HUES48 (cell line): ENCODE measurements around the gene LAMA2.

Experiments used
- H3K27ac ChIP-seq: one replicate; pipeline ENCODE4 v1.7.0; 2013; ENCODE audit warnings: low read depth, low read length, inconsistent platforms
- H3K27me3 ChIP-seq: 2 replicates; pipeline ENCODE4 v1.6.1; 2013; ENCODE audit warnings: mild to moderate bottlenecking, low read length; ENCODE audit not compliant: control insufficient read depth, insufficient read depth
- H3K36me3 ChIP-seq: 2 replicates; pipeline ENCODE4 v1.6.1; 2013; ENCODE audit warnings: low read length; ENCODE audit not compliant: control insufficient read depth, insufficient read depth
- H3K4me1 ChIP-seq: 2 replicates; pipeline ENCODE4 v1.6.1; 2013; ENCODE audit warnings: mild to moderate bottlenecking, low read length; ENCODE audit not compliant: control insufficient read depth, insufficient read depth
- H3K4me3 ChIP-seq: 2 replicates; pipeline ENCODE4 v1.5.1; 2013; ENCODE audit warnings: mild to moderate bottlenecking, low read depth, low read length
- H3K9ac ChIP-seq: 2 replicates; pipeline ENCODE4 v1.6.1; 2013; ENCODE audit warnings: mild to moderate bottlenecking, low read depth, low read length, moderate library complexity
- H3K9me3 ChIP-seq: 2 replicates; pipeline ENCODE4 v1.6.1; 2013; ENCODE audit warnings: low read length; ENCODE audit not compliant: control insufficient read depth, insufficient read depth

The LAMA2 gene

GRCh38 chr6:129240492-129240853 is 357.5 kb downstream of the LAMA2 start:
- Histone ChIP-seq H3K27ac (no peak overlapping the region), H3K4me1 (no peaks in the 10 kb centered on the region), H3K27me3 (no peaks in the 10 kb centered on the region), H3K4me3 (no peak overlapping the region), H3K9me3 (no peaks in the 10 kb centered on the region), H3K9ac (no peak overlapping the region), H3K36me3 (no peaks in the 10 kb centered on the region)

GRCh38 chr6:129242546-129242945 is 359.6 kb downstream of the LAMA2 start:
- no peak overlapping the region for H3K9ac ChIP-seq
- no peak overlapping the region for H3K4me3 ChIP-seq
- H3K27ac ChIP-seq = no peak overlapping the region
- no peaks in the 10 kb centered on the region for H3K9me3 ChIP-seq
- H3K27me3 ChIP-seq = no peaks in the 10 kb centered on the region
- H3K36me3 ChIP-seq = no peaks in the 10 kb centered on the region
- no peaks in the 10 kb centered on the region for H3K4me1 ChIP-seq

- H3K27ac ChIP-seq = no peak overlapping the region
- H3K36me3 ChIP-seq = no peaks in the 10 kb centered on the region
- H3K27me3 ChIP-seq = no peaks in the 10 kb centered on the region
- no peak overlapping the region for H3K9ac ChIP-seq
- no peak overlapping the region for H3K4me3 ChIP-seq
- H3K4me1 ChIP-seq = no peaks in the 10 kb centered on the region
- H3K9me3 ChIP-seq = no peaks in the 10 kb centered on the region
Observed at GRCh38 chr6:129243377-129243776, 360.4 kb downstream of the LAMA2 start.

- no peaks in the 10 kb centered on the region for H3K9me3 ChIP-seq
- no peaks in the 10 kb centered on the region for H3K36me3 ChIP-seq
- no peak overlapping the region for H3K9ac ChIP-seq
- H3K4me1 ChIP-seq = no peaks in the 10 kb centered on the region
- H3K27ac ChIP-seq = no peak overlapping the region
- H3K4me3 ChIP-seq = no peak overlapping the region
- no peaks in the 10 kb centered on the region for H3K27me3 ChIP-seq
Observed at GRCh38 chr6:129248946-129249345, 366.0 kb downstream of the LAMA2 start.

GRCh38 chr6:129251669-129252376 is 368.9 kb downstream of the LAMA2 start:
- no peaks in the 10 kb centered on the region for H3K27me3 ChIP-seq
- no peak overlapping the region for H3K4me3 ChIP-seq
- no peaks in the 10 kb centered on the region for H3K9me3 ChIP-seq
- no peak overlapping the region for H3K9ac ChIP-seq
- no peaks in the 10 kb centered on the region for H3K4me1 ChIP-seq
- no peak overlapping the region for H3K27ac ChIP-seq
- no peaks in the 10 kb centered on the region for H3K36me3 ChIP-seq

- H3K9me3 ChIP-seq = no peaks in the 10 kb centered on the region
- H3K4me1 ChIP-seq = no peaks in the 10 kb centered on the region
- no peak overlapping the region for H3K9ac ChIP-seq
- no peaks in the 10 kb centered on the region for H3K36me3 ChIP-seq
- no peak overlapping the region for H3K4me3 ChIP-seq
- no peaks in the 10 kb centered on the region for H3K27me3 ChIP-seq
- no peak overlapping the region for H3K27ac ChIP-seq
Observed at GRCh38 chr6:129252377-129253071, 369.6 kb downstream of the LAMA2 start.

GRCh38 chr6:129253242-129253641 is 370.3 kb downstream of the LAMA2 start:
- H3K9me3 ChIP-seq = no peaks in the 10 kb centered on the region
- H3K4me1 ChIP-seq = no peaks in the 10 kb centered on the region
- H3K9ac ChIP-seq = no peak overlapping the region
- H3K27me3 ChIP-seq = no peaks in the 10 kb centered on the region
- H3K4me3 ChIP-seq = no peak overlapping the region
- no peak overlapping the region for H3K27ac ChIP-seq
- H3K36me3 ChIP-seq = no peaks in the 10 kb centered on the region

- Histone ChIP-seq H3K27me3 (no peaks in the 10 kb centered on the region), H3K36me3 (no peaks in the 10 kb centered on the region), H3K4me1 (no peaks in the 10 kb centered on the region), H3K9ac (no peak overlapping the region), H3K9me3 (no peaks in the 10 kb centered on the region), H3K4me3 (no peak overlapping the region), H3K27ac (no peak overlapping the region)
Observed at GRCh38 chr6:129253727-129254126, 370.8 kb downstream of the LAMA2 start.

GRCh38 chr6:129257196-129257595 is 374.3 kb downstream of the LAMA2 start:
- Histone ChIP-seq H3K9ac (no peak overlapping the region), H3K4me1 (no peaks in the 10 kb centered on the region), H3K4me3 (no peak overlapping the region), H3K27ac (no peak overlapping the region), H3K9me3 (no peaks in the 10 kb centered on the region), H3K36me3 (no peaks in the 10 kb centered on the region), H3K27me3 (no peaks in the 10 kb centered on the region)

GRCh38 chr6:129262661-129263060 is 379.7 kb downstream of the LAMA2 start:
- Histone ChIP-seq H3K36me3 (no peaks in the 10 kb centered on the region), H3K9me3 (no peaks in the 10 kb centered on the region), H3K27ac (no peak overlapping the region), H3K9ac (no peak overlapping the region), H3K4me3 (no peak overlapping the region), H3K4me1 (0 out of 2 replicates have a peak, but pooled peaks cover 4% of the 10 kb centered on the region), H3K27me3 (no peaks in the 10 kb centered on the region)

GRCh38 chr6:129263176-129263575 is 380.2 kb downstream of the LAMA2 start:
- Histone ChIP-seq H3K27me3 (no peaks in the 10 kb centered on the region), H3K36me3 (no peaks in the 10 kb centered on the region), H3K4me3 (no peak overlapping the region), H3K9ac (no peak overlapping the region), H3K4me1 (0 out of 2 replicates have a peak, but pooled peaks cover 4% of the 10 kb centered on the region), H3K27ac (no peak overlapping the region), H3K9me3 (no peaks in the 10 kb centered on the region)
